Astrocyte (in vitro differentiated cells and primary cell): Measurements from ENCODE around the gene LTBP2. TPM values are rescaled to one million over a fixed set of nuclear protein-coding genes. Genes with fewer than 3 reads are reported as not detected.

Experiments
- DNase-seq: peaks from one replicate; pipeline ENCODE4 v3.0.0-alpha.2; 2010; ENCODE audit warnings: low read depth
- FAIRE-seq: peaks from 2 replicates; lab custom pipeline; 2011; peaks lifted over from hg19 to GRCh38; lab: Jason Lieb, UNC
- H2AFZ ChIP-seq: 2 replicates; pipeline ENCODE4 v1.6.0; 2012; ENCODE audit warnings: low read depth, low read length, inconsistent platforms
- H3K27ac ChIP-seq: 2 replicates; pipeline ENCODE4 v1.5.1; 2011; ENCODE audit warnings: low read depth, low read length, inconsistent platforms
- H3K27me3 ChIP-seq: 2 replicates; pipeline ENCODE4 v1.6.0; 2011; ENCODE audit warnings: low read length, inconsistent platforms; ENCODE audit not compliant: insufficient read depth
- H3K36me3 ChIP-seq: 2 replicates; pipeline ENCODE4 v1.5.1; 2011; ENCODE audit warnings: low read length, inconsistent platforms; ENCODE audit not compliant: insufficient read depth
- H3K4me1 ChIP-seq: 2 replicates; pipeline ENCODE4 v1.5.1; 2011; ENCODE audit warnings: low read length, inconsistent platforms; ENCODE audit not compliant: insufficient read depth
- H3K4me2 ChIP-seq: 2 replicates; pipeline ENCODE4 v1.6.0; 2012; ENCODE audit warnings: low read length, inconsistent platforms
- H3K4me3 ChIP-seq: 2 replicates; pipeline ENCODE4 v1.5.1; 2011; ENCODE audit warnings: low read depth, mild to moderate bottlenecking, low read length, inconsistent platforms; ENCODE audit not compliant: insufficient read depth
- H3K79me2 ChIP-seq: 2 replicates; pipeline ENCODE4 v1.6.0; 2012; ENCODE audit warnings: mild to moderate bottlenecking, low read length, inconsistent platforms; ENCODE audit not compliant: insufficient read depth
- H3K9ac ChIP-seq: 2 replicates; pipeline ENCODE4 v1.6.0; 2012; ENCODE audit warnings: mild to moderate bottlenecking, low read length, inconsistent platforms
- H3K9me3 ChIP-seq: 2 replicates; pipeline ENCODE4 v1.5.1; 2012; ENCODE audit warnings: low read depth, mild to moderate bottlenecking, low read length, inconsistent platforms; ENCODE audit not compliant: insufficient read depth
- H4K20me1 ChIP-seq: 2 replicates; pipeline ENCODE4 v1.6.0; 2012; ENCODE audit warnings: low read length, inconsistent platforms; ENCODE audit not compliant: insufficient read depth
- H3K27ac Mint-ChIP-seq: one replicate; pipeline ENCODE4 v1.8.0; 2021; ENCODE audit warnings: mild to moderate bottlenecking, mixed read lengths; ENCODE audit not compliant: unreplicated experiment
- H3K27me3 Mint-ChIP-seq: one replicate; pipeline ENCODE4 v1.8.0; 2021; ENCODE audit warnings: low read depth, mixed read lengths; ENCODE audit not compliant: unreplicated experiment
- H3K36me3 Mint-ChIP-seq: one replicate; pipeline ENCODE4 v1.8.0; 2021; ENCODE audit warnings: low read depth, mixed read lengths; ENCODE audit not compliant: unreplicated experiment
- H3K4me1 Mint-ChIP-seq: one replicate; pipeline ENCODE4 v1.8.0; 2021; ENCODE audit warnings: low read depth, mixed read lengths; ENCODE audit not compliant: unreplicated experiment
- H3K4me3 Mint-ChIP-seq: one replicate; pipeline ENCODE4 v1.8.0; 2021; ENCODE audit warnings: mild to moderate bottlenecking, moderate library complexity, mixed read lengths; ENCODE audit not compliant: unreplicated experiment
- H3K9me3 Mint-ChIP-seq: one replicate; pipeline ENCODE4 v1.8.0; 2021; ENCODE audit warnings: mild to moderate bottlenecking, mixed read lengths; ENCODE audit not compliant: unreplicated experiment
- EZH2 ChIP-seq: IDR thresholded peaks from 2 replicates; pipeline ENCODE4 v1.6.1; 2012; ENCODE audit warnings: mild to moderate bottlenecking, low read length, inconsistent platforms; ENCODE audit not compliant: insufficient read depth
- total RNA-seq: library from RNA; stranded (reverse); gene quantifications from 2 replicates; pipeline ENCODE4 v1.2.1, GENCODE V29; 2021
- TF ChIP-seq, protein P1 (sequence below): IDR thresholded peaks from 2 replicates; pipeline ENCODE4 v1.5.1; 2011; ENCODE audit warnings: low read depth, mild to moderate bottlenecking, inconsistent platforms, low read length, moderate library complexity; ENCODE audit not compliant: insufficient read depth

LTBP2 gene
- total RNA-seq, 1 donor from 2014 or later, result 162 TPM

GRCh38 chr14:74547331-74547927 lies 64.6 kb downstream of the LTBP2 start:
- DNase-seq (no peak), FAIRE-seq (no peak)
- Histone ChIP-seq H3K4me1 (peaks cover 9% of the 10 kb centered on the region), H2AFZ (no peak overlapping the region), H3K4me3 (no peak overlapping the region), H3K9ac (no peak overlapping the region), H3K4me2 (no peak overlapping the region), H3K36me3 (peaks cover 39% of the 10 kb centered on the region), H4K20me1 (peaks cover 41% of the 10 kb centered on the region), H3K27ac (no peak overlapping the region), H3K27me3 (no peaks in the 10 kb centered on the region), H3K79me2 (no peaks in the 10 kb centered on the region), H3K9me3 (no peaks in the 10 kb centered on the region)
- peaks cover 58% of the 10 kb centered on the region for H3K36me3 Mint-ChIP-seq
- no peaks in the 10 kb centered on the region for H3K9me3 Mint-ChIP-seq
- no peak overlapping the region for H3K27ac Mint-ChIP-seq
- TF ChIP-seq, protein P1, sequence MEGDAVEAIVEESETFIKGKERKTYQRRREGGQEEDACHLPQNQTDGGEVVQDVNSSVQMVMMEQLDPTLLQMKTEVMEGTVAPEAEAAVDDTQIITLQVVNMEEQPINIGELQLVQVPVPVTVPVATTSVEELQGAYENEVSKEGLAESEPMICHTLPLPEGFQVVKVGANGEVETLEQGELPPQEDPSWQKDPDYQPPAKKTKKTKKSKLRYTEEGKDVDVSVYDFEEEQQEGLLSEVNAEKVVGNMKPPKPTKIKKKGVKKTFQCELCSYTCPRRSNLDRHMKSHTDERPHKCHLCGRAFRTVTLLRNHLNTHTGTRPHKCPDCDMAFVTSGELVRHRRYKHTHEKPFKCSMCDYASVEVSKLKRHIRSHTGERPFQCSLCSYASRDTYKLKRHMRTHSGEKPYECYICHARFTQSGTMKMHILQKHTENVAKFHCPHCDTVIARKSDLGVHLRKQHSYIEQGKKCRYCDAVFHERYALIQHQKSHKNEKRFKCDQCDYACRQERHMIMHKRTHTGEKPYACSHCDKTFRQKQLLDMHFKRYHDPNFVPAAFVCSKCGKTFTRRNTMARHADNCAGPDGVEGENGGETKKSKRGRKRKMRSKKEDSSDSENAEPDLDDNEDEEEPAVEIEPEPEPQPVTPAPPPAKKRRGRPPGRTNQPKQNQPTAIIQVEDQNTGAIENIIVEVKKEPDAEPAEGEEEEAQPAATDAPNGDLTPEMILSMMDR, result no peak
- TF ChIP-seq EZH2, result no peak
- peaks cover 3% of the 10 kb centered on the region for H3K27me3 Mint-ChIP-seq
- peaks cover 2% of the 10 kb centered on the region for H3K4me1 Mint-ChIP-seq
- H3K4me3 Mint-ChIP-seq, result no peak overlapping the region

GRCh38 chr14:74546416-74546815 lies 65.6 kb downstream of the LTBP2 start:
- Histone ChIP-seq H3K27ac (no peak overlapping the region), H3K9ac (no peak overlapping the region), H3K27me3 (no peaks in the 10 kb centered on the region), H4K20me1 (peaks cover 40% of the 10 kb centered on the region), H3K79me2 (no peaks in the 10 kb centered on the region), H3K4me3 (no peak overlapping the region), H3K36me3 (peaks cover 40% of the 10 kb centered on the region), H2AFZ (no peak overlapping the region), H3K9me3 (no peaks in the 10 kb centered on the region), H3K4me2 (no peak overlapping the region), H3K4me1 (peaks cover 9% of the 10 kb centered on the region)
- TF ChIP-seq EZH2, result no peak
- TF ChIP-seq, protein P1, result no peak
- Mint-ChIP-seq H3K27ac (no peak overlapping the region), H3K36me3 (peaks cover 57% of the 10 kb centered on the region), H3K9me3 (no peaks in the 10 kb centered on the region), H3K27me3 (peaks cover 3% of the 10 kb centered on the region), H3K4me1 (peaks cover 2% of the 10 kb centered on the region), H3K4me3 (no peak overlapping the region)
- FAIRE-seq, result no peak
- DNase-seq, result no peak

GRCh38 chr14:74545386-74545785 lies 66.7 kb downstream of the LTBP2 start:
- H3K27ac ChIP-seq, result no peak overlapping the region
- Mint-ChIP-seq H3K4me1 (peaks cover 2% of the 10 kb centered on the region), H3K27ac (peak overlapping the region; percentile 36), H3K4me3 (no peak overlapping the region), H3K36me3 (peaks cover 50% of the 10 kb centered on the region), H3K27me3 (peaks cover 3% of the 10 kb centered on the region), H3K9me3 (no peaks in the 10 kb centered on the region)
- H3K79me2 ChIP-seq, result no peaks in the 10 kb centered on the region
- H3K4me2 ChIP-seq, result no peak overlapping the region
- no peak for FAIRE-seq
- no peak overlapping the region for H3K9ac ChIP-seq
- no peak for DNase-seq
- TF ChIP-seq, protein P1, result no peak
- no peak for TF ChIP-seq EZH2
- no peak overlapping the region for H3K4me3 ChIP-seq
- peaks cover 38% of the 10 kb centered on the region for H4K20me1 ChIP-seq
- H2AFZ ChIP-seq, result no peak overlapping the region
- H3K4me1 ChIP-seq, result peaks cover 9% of the 10 kb centered on the region
- no peaks in the 10 kb centered on the region for H3K9me3 ChIP-seq
- no peaks in the 10 kb centered on the region for H3K27me3 ChIP-seq
- H3K36me3 ChIP-seq, result peaks cover 43% of the 10 kb centered on the region
